Upper lobe of left lung (tissue), 4 donors: ENCODE data around the gene DIP2C.

Experiments
- EP300 ChIP-seq, 4 donors: sonication (generic); formaldehyde crosslinking; IDR thresholded peaks; one replicate each; pipeline ENCODE4 v1.5.1; 2017; ENCODE audit warnings: antibody characterized with exemption in 4 of 4, control low read depth in 2 of 4
- TF ChIP-seq, protein P1 (sequence below), 6 experiments: fragments of 450-650 bp in 4 of 6; fragments of 200-600 bp in 2 of 6; sonication (generic) in 2 of 6; IDR thresholded peaks; one replicate each; pipeline ENCODE4 v1.5.1; 2016 to 2019; ENCODE audit warnings: antibody characterized with exemption in 6 of 6

DNA sequence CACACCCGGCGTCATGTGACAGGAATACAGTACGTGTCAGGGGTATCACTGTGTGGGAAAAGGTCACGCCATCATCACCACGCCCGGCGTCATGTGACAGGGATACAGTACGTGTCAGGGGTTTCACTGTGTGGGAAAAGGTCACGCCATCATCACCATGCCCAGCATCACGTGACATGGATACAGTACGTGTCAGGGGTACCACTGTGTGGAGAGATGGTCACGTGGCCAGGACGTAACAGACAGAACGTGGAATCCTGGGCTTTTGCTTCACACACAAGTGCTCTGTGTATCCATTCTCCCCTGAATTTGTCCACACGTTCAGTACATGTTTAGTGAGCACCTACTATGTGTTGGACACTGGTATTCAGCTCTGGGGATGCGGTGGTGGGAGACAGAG lies 34.5 kb upstream of the DIP2C start:
- TF ChIP-seq, protein P1, sequence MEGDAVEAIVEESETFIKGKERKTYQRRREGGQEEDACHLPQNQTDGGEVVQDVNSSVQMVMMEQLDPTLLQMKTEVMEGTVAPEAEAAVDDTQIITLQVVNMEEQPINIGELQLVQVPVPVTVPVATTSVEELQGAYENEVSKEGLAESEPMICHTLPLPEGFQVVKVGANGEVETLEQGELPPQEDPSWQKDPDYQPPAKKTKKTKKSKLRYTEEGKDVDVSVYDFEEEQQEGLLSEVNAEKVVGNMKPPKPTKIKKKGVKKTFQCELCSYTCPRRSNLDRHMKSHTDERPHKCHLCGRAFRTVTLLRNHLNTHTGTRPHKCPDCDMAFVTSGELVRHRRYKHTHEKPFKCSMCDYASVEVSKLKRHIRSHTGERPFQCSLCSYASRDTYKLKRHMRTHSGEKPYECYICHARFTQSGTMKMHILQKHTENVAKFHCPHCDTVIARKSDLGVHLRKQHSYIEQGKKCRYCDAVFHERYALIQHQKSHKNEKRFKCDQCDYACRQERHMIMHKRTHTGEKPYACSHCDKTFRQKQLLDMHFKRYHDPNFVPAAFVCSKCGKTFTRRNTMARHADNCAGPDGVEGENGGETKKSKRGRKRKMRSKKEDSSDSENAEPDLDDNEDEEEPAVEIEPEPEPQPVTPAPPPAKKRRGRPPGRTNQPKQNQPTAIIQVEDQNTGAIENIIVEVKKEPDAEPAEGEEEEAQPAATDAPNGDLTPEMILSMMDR (IDR thresholded peaks at IDR 0.05) = no peak
- no peak for TF ChIP-seq EP300 (IDR thresholded peaks at IDR 0.05)
